ENCODE results near the gene SORCS1.

Gene SORCS1

GRCh38 chr10:107163881-107164861, at the start of gene SORCS1:
SORCS1 (minus strand) TSS chr10:107164706.
- no peak for DNase-seq (ENCODE audit: extremely low read depth in 1 of 2, low read depth in 1 of 2)

GRCh38 chr10:107214261-107214660, 49.8 kb upstream of the SORCS1 start:
- DNase-seq (ENCODE audit: extremely low read depth in 1 of 2, low read depth in 1 of 2) = no peak

GRCh38 chr10:107213861-107214260, 49.4 kb upstream of the SORCS1 start:
- no peak for DNase-seq (ENCODE audit: extremely low read depth in 1 of 2, low read depth in 1 of 2)

- no peak for DNase-seq (ENCODE audit: extremely low read depth in 1 of 2, low read depth in 1 of 2)
These were observed 42.3 kb upstream of the SORCS1 start for GRCh38 chr10:107206833-107207232.

GRCh38 chr10:107169516-107169915, 5.0 kb upstream of the SORCS1 start:
- no peak for DNase-seq (ENCODE audit: extremely low read depth in 1 of 2, low read depth in 1 of 2)

GRCh38 chr10:107168738-107169137, 4.2 kb upstream of the SORCS1 start:
- no peak for DNase-seq (ENCODE audit: extremely low read depth in 1 of 2, low read depth in 1 of 2)

- no peak for DNase-seq (ENCODE audit: extremely low read depth in 1 of 2, low read depth in 1 of 2)
These were observed 1.9 kb upstream of the SORCS1 start for GRCh38 chr10:107166403-107166802.

- DNase-seq (ENCODE audit: extremely low read depth in 1 of 2, low read depth in 1 of 2) = no peak
These were observed 486 bp upstream of the SORCS1 start for GRCh38 chr10:107164992-107165391.

GRCh38 chr10:107163076-107163855, 1.2 kb downstream of the SORCS1 start:
- no peak for DNase-seq (ENCODE audit: extremely low read depth in 1 of 2, low read depth in 1 of 2)

- DNase-seq (ENCODE audit: extremely low read depth in 1 of 2, low read depth in 1 of 2) = no peak
These were observed 3.6 kb downstream of the SORCS1 start for GRCh38 chr10:107160866-107161265.

- DNase-seq (ENCODE audit: extremely low read depth in 1 of 2, low read depth in 1 of 2) = no peak
These were observed 4.6 kb downstream of the SORCS1 start for GRCh38 chr10:107159871-107160270.

- DNase-seq (ENCODE audit: extremely low read depth in 1 of 2, low read depth in 1 of 2) = no peak
These were observed 7.4 kb downstream of the SORCS1 start for GRCh38 chr10:107157071-107157470.

GRCh38 chr10:107152087-107152486, 12.4 kb downstream of the SORCS1 start:
- DNase-seq (ENCODE audit: extremely low read depth in 1 of 2, low read depth in 1 of 2) = no peak

GRCh38 chr10:107148906-107149305, 15.6 kb downstream of the SORCS1 start:
- DNase-seq (ENCODE audit: extremely low read depth in 1 of 2, low read depth in 1 of 2) = no peak

GRCh38 chr10:107144490-107144889, 20.0 kb downstream of the SORCS1 start:
- DNase-seq (ENCODE audit: extremely low read depth in 1 of 2, low read depth in 1 of 2) = no peak

- DNase-seq (ENCODE audit: extremely low read depth in 1 of 2, low read depth in 1 of 2) = no peak
These were observed 22.9 kb downstream of the SORCS1 start for GRCh38 chr10:107141524-107142061.

GRCh38 chr10:107139237-107139636, 25.3 kb downstream of the SORCS1 start:
- DNase-seq (ENCODE audit: extremely low read depth in 1 of 2, low read depth in 1 of 2) = no peak

GRCh38 chr10:107133656-107134055, 30.9 kb downstream of the SORCS1 start:
- DNase-seq (ENCODE audit: extremely low read depth in 1 of 2, low read depth in 1 of 2) = no peak

- no peak for DNase-seq (ENCODE audit: extremely low read depth in 1 of 2, low read depth in 1 of 2)
These were observed 35.5 kb downstream of the SORCS1 start for GRCh38 chr10:107129000-107129399.

GRCh38 chr10:107126512-107127065, 37.9 kb downstream of the SORCS1 start:
- no peak for DNase-seq (ENCODE audit: extremely low read depth in 1 of 2, low read depth in 1 of 2)

- no peak for DNase-seq (ENCODE audit: extremely low read depth in 1 of 2, low read depth in 1 of 2)
These were observed 41.8 kb downstream of the SORCS1 start for GRCh38 chr10:107122703-107123102.

Data from stimulated activated CD8-positive, alpha-beta memory T cell treated with anti-CD3 and anti-CD28 coated beads, Interleukin-7, amount 100 ng/mL, for 48 hours (primary cell).